GM12878 (cell line): ENCODE data around the gene UBE2C. TPM values are rescaled to one million over a fixed set of nuclear protein-coding genes. Genes with fewer than 3 reads are reported as not detected.

Experiments used
- ATAC-seq: fragments of 200-7000 bp; cut with Tn5 transposase; 3 replicates; pipeline ENCODE4 v1.9.1; 2020; ENCODE audit warnings: mild to moderate bottlenecking, moderate library complexity
- BruUV-seq: library from RNA; stranded (reverse); fragments of 400-500 nt; replicated peaks from 2 replicates; lab custom pipeline; 2021; lab: Mats Ljungman, UMichigan
- CTCF ChIA-PET: fragments of 300-600 bp; sonication (Branson Sonifier 250); formaldehyde crosslinking; extraction: SDS; loops from one replicate; lab custom pipeline; 2021; ENCODE audit warnings: inconsistent platforms; lab: Yijun Ruan, JAX
- POLR2A ChIA-PET: fragments of 350-600 bp; formaldehyde crosslinking; extraction: SDS; loops from one replicate; lab custom pipeline; 2021; ENCODE audit warnings: inconsistent platforms; lab: Charles Lee
- RAD21 ChIA-PET: fragments of 300-600 bp; sonication (Branson Sonifier 250); formaldehyde crosslinking; loops from one replicate; lab custom pipeline; 2023; ENCODE audit warnings: antibody characterized with exemption; ENCODE audit not compliant: unreplicated experiment; lab: Charles Lee
- SMC1A ChIA-PET: fragments of 300-600 bp; sonication (Branson Sonifier 250); formaldehyde crosslinking; loops from one replicate; lab custom pipeline; 2023; ENCODE audit not compliant: unreplicated experiment, uncharacterized antibody; lab: Charles Lee
- DNase-seq: peaks from one replicate; pipeline ENCODE4 v3.0.0-alpha.2; 2011; ENCODE audit warnings: low read depth, low spot score
- FAIRE-seq: peaks from 3 replicates; lab custom pipeline; 2011; peaks lifted over from hg19 to GRCh38; lab: Jason Lieb, UNC
- H2AFZ ChIP-seq: 2 replicates; pipeline ENCODE4 v1.6.0; 2011; ENCODE audit warnings: low read depth, low read length, control low read depth; ENCODE audit not compliant: control insufficient read depth
- H3K27ac ChIP-seq: 2 replicates; pipeline ENCODE4 v1.5.1; 2011; ENCODE audit warnings: control low read depth; ENCODE audit not compliant: control insufficient read depth, insufficient read depth
- H3K27me3 ChIP-seq, 2 experiments: replicated peaks in 1 of 2; 2 replicates each; pipeline versions ENCODE4 v1.6.0 to v1.6.1; 2011; ENCODE audit warnings: low read length in 1 of 2; ENCODE audit not compliant: control insufficient read depth in 2 of 2, insufficient read depth in 2 of 2
- H3K36me3 ChIP-seq, 2 experiments: 2 replicates each; pipeline ENCODE4 v1.5.1; 2011; ENCODE audit warnings: low read length in 1 of 2; ENCODE audit not compliant: control insufficient read depth in 2 of 2, insufficient read depth in 2 of 2
- H3K4me1 ChIP-seq: 2 replicates; pipeline ENCODE4 v1.6.1; 2011; ENCODE audit warnings: mild to moderate bottlenecking, low read length, moderate library complexity, mixed read lengths; ENCODE audit not compliant: control insufficient read depth, insufficient read depth
- H3K4me2 ChIP-seq: 2 replicates; pipeline ENCODE4 v1.6.0; 2011; ENCODE audit warnings: control low read depth; ENCODE audit not compliant: control insufficient read depth, insufficient read depth
- H3K4me3 ChIP-seq: fragments of 200-600 bp; sonication (generic); 2 replicates; pipeline ENCODE4 v1.5.1; 2016
- H3K79me2 ChIP-seq: 2 replicates; pipeline ENCODE4 v1.6.0; 2011; ENCODE audit warnings: low read length; ENCODE audit not compliant: control insufficient read depth, insufficient read depth
- H3K9ac ChIP-seq: 2 replicates; pipeline ENCODE4 v1.8.0; 2011; ENCODE audit warnings: low read length, control low read depth, mixed read lengths; ENCODE audit not compliant: control insufficient read depth, insufficient read depth
- H3K9me3 ChIP-seq: replicated peaks from 3 replicates; pipeline ENCODE4 v1.5.1; 2011; ENCODE audit warnings: mild to moderate bottlenecking, low read length; ENCODE audit not compliant: control insufficient read depth, insufficient read depth
- H4K20me1 ChIP-seq: 2 replicates; pipeline ENCODE4 v1.6.0; 2011; ENCODE audit not compliant: control insufficient read depth, insufficient read depth
- CEBPZ ChIP-seq: fragments of 150-350 bp; IDR thresholded peaks from 2 replicates; pipeline ENCODE4 v1.6.1; 2016; ENCODE audit warnings: low read depth, low read length
- CHD4 ChIP-seq: fragments of 200-600 bp; sonication (generic); IDR thresholded peaks from 2 replicates; pipeline ENCODE4 v1.6.1; 2016; ENCODE audit warnings: mild to moderate bottlenecking
- CREM ChIP-seq: IDR thresholded peaks from 2 replicates; pipeline ENCODE4 v1.6.1; 2014; ENCODE audit warnings: antibody characterized with exemption, low read depth
- E4F1 ChIP-seq: fragments of 450-650 bp; IDR thresholded peaks from 2 replicates; pipeline ENCODE4 v1.6.1; 2018; ENCODE audit warnings: borderline replicate concordance, mild to moderate bottlenecking; ENCODE audit not compliant: partially characterized antibody
- MEF2B ChIP-seq: fragments of 450-650 bp; IDR thresholded peaks from 2 replicates; pipeline ENCODE4 v1.6.1; 2018; ENCODE audit warnings: mild to moderate bottlenecking, moderate library complexity; ENCODE audit not compliant: partially characterized antibody, poor library complexity, severe bottlenecking
- MTA2 ChIP-seq: fragments of 450-650 bp; IDR thresholded peaks from 2 replicates; pipeline ENCODE4 v1.6.1; 2016; ENCODE audit warnings: low read depth, mild to moderate bottlenecking, moderate library complexity
- NFYB ChIP-seq: IDR thresholded peaks from 2 replicates; pipeline ENCODE4 v1.6.1; 2011; ENCODE audit warnings: low read depth, mild to moderate bottlenecking, low read length, improper control_type of control experiment, moderate library complexity; ENCODE audit not compliant: insufficient read depth
- PKNOX1 ChIP-seq: fragments of 450-650 bp; IDR thresholded peaks from 2 replicates; pipeline ENCODE4 v1.6.1; 2016; ENCODE audit warnings: mild to moderate bottlenecking
- POLR2A ChIP-seq: IDR thresholded peaks from 2 replicates; pipeline ENCODE4 v1.6.1; 2011; ENCODE audit warnings: low read depth, mild to moderate bottlenecking, low read length
- RAD21 ChIP-seq: IDR thresholded peaks from 2 replicates; pipeline ENCODE4 v1.6.1; 2011; ENCODE audit warnings: mild to moderate bottlenecking, low read depth, low read length, moderate library complexity; ENCODE audit not compliant: insufficient read depth
- RELB ChIP-seq: fragments of 450-650 bp; IDR thresholded peaks from 2 replicates; pipeline ENCODE4 v1.6.1; 2017; ENCODE audit warnings: low read depth, mild to moderate bottlenecking, moderate library complexity
- SMC3 ChIP-seq: IDR thresholded peaks from 2 replicates; pipeline ENCODE4 v1.6.1; 2011; ENCODE audit warnings: low read length, improper control_type of control experiment, borderline replicate concordance
- SP1 ChIP-seq: IDR thresholded peaks from one replicate; pipeline ENCODE4 v1.6.1; 2011; ENCODE audit warnings: low read depth, low read length
- SREBF2 ChIP-seq: IDR thresholded peaks from 2 replicates; pipeline ENCODE4 v1.6.1; 2012; ENCODE audit warnings: mild to moderate bottlenecking, low read length
- WGBS: methylation state at CpG from one replicate; pipeline ENCODE4 v1.1.6; 2016; ENCODE audit warnings: low lambda C conversion rate; ENCODE audit not compliant: insufficient replicate concordance, insufficient coverage; ENCODE audit errors: missing lambda C conversion rate; 5-methylcytosine and 5-hydroxymethylcytosine counted together
- in situ Hi-C: fragments of 300-500 bp; cut with MboI; formaldehyde crosslinking; loops from 9 replicates; pipeline ENCODE4 v1.14.3; 2018; ENCODE audit warnings: mixed read lengths
- intact Hi-C: fragments of 100-400 bp; cut with micrococcal nuclease; formaldehyde crosslinking; loops from one replicate; pipeline ENCODE4 v1.14.2; 2022; ENCODE audit not compliant: unreplicated experiment
- polyA plus RNA-seq, 11 experiments: library from polyadenylated mRNA; depleted of rRNA in 4 of 11; unstranded in 6 of 11; stranded (reverse) in 5 of 11; fragments of >200 nt; fragmentation: Nextera tagmentation in 4 of 11; fragmentation: Illumina TruSeq in 1 of 11; extraction: Ambion mirVana in 4 of 11; extraction: Trizol in 1 of 11; gene quantifications; 1 replicate in 1 of 11; 2 replicates in 10 of 11; pipeline versions ENCODE4 v1.2.1 to v1.2.3, GENCODE V29; 2011 to 2016; ENCODE audit warnings: inconsistent platforms in 2 of 11, missing spikeins in 2 of 11, low read depth in 1 of 11
- total RNA-seq, 4 experiments: library from RNA; depleted of rRNA in 3 of 4; stranded (reverse); fragments of >200 nt in 3 of 4; fragmentation: Illumina TruSeq in 1 of 4; extraction: Trizol in 1 of 4; gene quantifications; 2 replicates each; pipeline versions ENCODE4 v1.2.1 to v1.2.3, GENCODE V29; 2013 to 2021
- TF ChIP-seq, protein P1 (sequence below): IDR thresholded peaks from 2 replicates; pipeline ENCODE4 v1.6.1; 2011; ENCODE audit warnings: low read depth, mild to moderate bottlenecking, low read length, moderate library complexity, borderline replicate concordance; ENCODE audit errors: extremely low read depth

Gene UBE2C
- total and polyA plus RNA-seq, 10 of the 15 experiments (the other 5 are each of a cell fraction or from before 2014, with no cell fraction given) = 86.2 to 412 (median 176) TPM

GRCh38 chr20:45860560-45861220 lies 48.2 kb downstream of the UBE2C start:
- 85% methylated on average over 7 of the region's 7 CpGs for WGBS
- no TSS peak for BruUV-seq
- CTCF ChIA-PET = interaction anchor here (1.4 kb wide), 1 partner anchor 109 kb away, joined by 3 read pairs; no protein-coding TSS in a partner anchor
- no peaks in the 10 kb centered on the region for H3K36me3 ChIP-seq
- H3K4me2 ChIP-seq = no peak overlapping the region
- H4K20me1 ChIP-seq = no peaks in the 10 kb centered on the region
- DNase-seq = no peak
- FAIRE-seq = no peak
- ATAC-seq = no peak
- H3K27me3 ChIP-seq = no peaks in the 10 kb centered on the region
- H3K9me3 ChIP-seq = no peaks in the 10 kb centered on the region
- H3K79me2 ChIP-seq = peaks cover 15% of the 10 kb centered on the region
- no peak overlapping the region for H3K9ac ChIP-seq
- H3K27ac ChIP-seq = no peak overlapping the region
- SMC1A ChIA-PET = no interaction called here
- in situ Hi-C loops (no loop called here), intact Hi-C loops (no loop called here)
- no peak overlapping the region for H2AFZ ChIP-seq
- H3K4me3 ChIP-seq = no peak overlapping the region
- RAD21 ChIA-PET = no interaction called here
- POLR2A ChIA-PET = interaction anchor here (1.5 kb wide), 2 partner anchors 30 to 74 kb away, joined by 3 to 4 read pairs; partner anchors contain the start of gene PCIF1
- H3K4me1 ChIP-seq = peaks cover 8% of the 10 kb centered on the region
- no peak for TF ChIP-seq MTA2
- TF ChIP-seq POLR2A = no peak
- TF ChIP-seq CREM = no peak
- TF ChIP-seq, protein P1, sequence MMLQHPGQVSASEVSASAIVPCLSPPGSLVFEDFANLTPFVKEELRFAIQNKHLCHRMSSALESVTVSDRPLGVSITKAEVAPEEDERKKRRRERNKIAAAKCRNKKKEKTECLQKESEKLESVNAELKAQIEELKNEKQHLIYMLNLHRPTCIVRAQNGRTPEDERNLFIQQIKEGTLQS = no peak
- TF ChIP-seq MEF2B = no peak
- no peak for TF ChIP-seq PKNOX1
- no peak for TF ChIP-seq SP1
- TF ChIP-seq E4F1 = no peak
- TF ChIP-seq NFYB = no peak
- no peak for TF ChIP-seq SREBF2
- no peak for TF ChIP-seq SMC3
- no peak for TF ChIP-seq RELB
- TF ChIP-seq CHD4 = no peak
- TF ChIP-seq RAD21 = no peak
- no peak for TF ChIP-seq CEBPZ
